Uterus (tissue), 2 donors: Measurements from ENCODE around the gene ZSCAN12.

Source experiments
- CTCF ChIP-seq, 4 experiments: fragments of 200-600 bp in 2 of 4; fragments of 450-650 bp in 2 of 4; sonication (generic) in 2 of 4; IDR thresholded peaks; one replicate each; pipeline ENCODE4 v1.5.1; 2016 to 2019; ENCODE audit warnings: antibody characterized with exemption in 4 of 4, mild to moderate bottlenecking in 2 of 4, moderate library complexity in 1 of 4
- POLR2A ChIP-seq, 2 donors: fragments of 450-650 bp; IDR thresholded peaks; one replicate each; pipeline ENCODE4 v1.6.1; 2016; ENCODE audit warnings: antibody characterized with exemption in 2 of 2, mild to moderate bottlenecking in 1 of 2, moderate library complexity in 1 of 2

DNA sequence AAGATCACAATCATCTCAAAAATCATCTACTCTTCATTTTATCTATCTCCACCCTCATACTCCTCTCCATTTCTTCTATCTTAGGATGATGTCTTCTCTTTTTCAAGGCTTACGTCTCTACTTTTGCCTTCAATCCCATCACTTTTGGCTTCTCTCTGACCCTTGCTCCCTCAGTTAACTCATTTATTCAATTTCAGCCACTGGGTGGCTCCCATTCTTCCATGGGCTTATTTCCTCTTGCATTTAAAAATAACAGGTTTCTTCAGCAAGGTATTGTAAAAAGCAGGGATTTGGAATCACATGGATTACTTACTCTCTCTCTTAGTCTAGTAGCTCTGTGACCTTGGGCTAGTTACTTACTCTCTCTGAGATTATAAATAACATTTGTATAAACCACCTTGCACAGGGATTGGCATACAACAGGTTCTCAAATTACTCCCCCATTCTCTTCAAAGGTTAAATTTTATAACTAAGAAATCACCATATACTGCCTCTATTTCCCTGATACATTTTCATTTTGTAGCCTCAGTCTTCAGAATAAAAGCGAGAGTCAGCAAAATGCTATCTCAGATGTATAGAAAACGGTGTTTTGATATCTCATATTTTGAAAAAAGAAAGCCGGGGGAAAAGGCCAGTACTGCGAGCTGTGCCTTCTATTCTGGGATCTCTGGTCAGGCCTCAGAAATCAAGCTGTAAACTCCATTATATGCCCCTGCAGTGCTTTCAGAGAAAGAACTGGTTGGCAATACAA is 5.5 kb downstream of the ZSCAN12 start:
- TF ChIP-seq CTCF (IDR thresholded peaks at IDR 0.05): no peak
- no peak for TF ChIP-seq POLR2A (IDR thresholded peaks at IDR 0.05)
